ENCODE measurements around the gene NPR2. TPM values are rescaled to one million over a fixed set of nuclear protein-coding genes. Genes with fewer than 3 reads are reported as not detected.
A peak's percentile ranks its signal among the peaks of the same experiment; 100 is the strongest.

Gene NPR2
- total and polyA plus RNA-seq, 5 experiments from 2014 or later, result 0.20 to 12.7 (median 0.94) TPM

- ATAC-seq, result no peak
- Mint-ChIP-seq H3K4me3 (no peak overlapping the region), H3K9me3 (no peaks in the 10 kb centered on the region), H3K4me1 (peaks cover 0 to 24% (median 12%) of the 10 kb centered on the region in 4 donors), H3K27ac (no peak overlapping the region), H3K27me3 (no peaks in the 10 kb centered on the region), H3K36me3 (peaks cover 0 to 8% (median 0%) of the 10 kb centered on the region in 3 donors)
- DNase-seq, result no peak
- POLR2A ChIA-PET, result no interaction called here
These were observed 24.4 kb upstream of the NPR2 start for GRCh38 chr9:35766997-35767396.

- ATAC-seq (no peak), DNase-seq (no peak)
- peaks cover 0 to 22% (median 9%) of the 10 kb centered on the region in 4 donors for H3K4me1 Mint-ChIP-seq
- no peaks in the 10 kb centered on the region for H3K9me3 Mint-ChIP-seq
- POLR2A ChIA-PET, result no interaction called here
- no peak overlapping the region for H3K4me3 Mint-ChIP-seq
- H3K27me3 Mint-ChIP-seq, result no peaks in the 10 kb centered on the region
- H3K36me3 Mint-ChIP-seq, result peaks cover 0 to 8% (median 0%) of the 10 kb centered on the region in 3 donors
- no peak overlapping the region for H3K27ac Mint-ChIP-seq
These were observed 23.9 kb upstream of the NPR2 start for GRCh38 chr9:35767458-35767857.

DNA sequence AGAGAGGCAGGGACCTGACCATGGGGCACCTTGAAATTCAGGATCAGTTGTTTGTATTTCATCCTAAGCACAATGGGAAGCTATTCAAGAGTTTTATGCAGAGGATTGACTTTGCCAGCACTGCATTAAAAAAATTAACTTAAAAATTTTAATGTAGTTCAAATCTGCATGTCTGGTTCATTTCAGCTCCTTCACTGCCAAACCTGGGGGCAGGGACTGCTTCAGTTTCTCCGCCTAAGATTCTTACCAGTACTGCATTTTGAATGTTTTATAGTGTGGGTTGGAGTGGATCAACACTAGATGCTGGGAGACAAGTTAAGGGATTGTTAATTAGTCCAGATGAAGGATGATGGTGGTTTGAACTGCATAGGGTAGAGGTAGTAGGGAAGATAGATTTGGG is 21.6 kb upstream of the NPR2 start:
- Mint-ChIP-seq H3K27me3 (no peaks in the 10 kb centered on the region), H3K9me3 (no peaks in the 10 kb centered on the region), H3K4me3 (no peak overlapping the region), H3K4me1 (peaks cover 0 to 15% (median 4%) of the 10 kb centered on the region in 4 donors), H3K27ac (no peak overlapping the region), H3K36me3 (peaks cover 0 to 4% (median 0%) of the 10 kb centered on the region in 3 donors)
- no peak for DNase-seq
- POLR2A ChIA-PET, result interaction anchor here (0.6 kb wide), 1 partner anchor 1578 kb away, joined by 5 read pairs; no protein-coding TSS in a partner anchor
- no peak for ATAC-seq

- no peak overlapping the region for H3K27ac Mint-ChIP-seq
These were observed 20.3 kb upstream of the NPR2 start for GRCh38 chr9:35771075-35771433.

GRCh38 chr9:35771534-35771933 is 19.9 kb upstream of the NPR2 start:
- H3K36me3 Mint-ChIP-seq, result peaks cover 0 to 9% (median 3%) of the 10 kb centered on the region in 3 donors
- ATAC-seq, result no peak
- H3K27me3 Mint-ChIP-seq, result no peaks in the 10 kb centered on the region
- H3K4me1 Mint-ChIP-seq, result peaks cover 0 to 16% (median 8%) of the 10 kb centered on the region in 4 donors
- no peak overlapping the region for H3K4me3 Mint-ChIP-seq
- H3K27ac Mint-ChIP-seq, result no peak overlapping the region
- POLR2A ChIA-PET, result interaction anchor here (0.6 to 1.2 kb wide), 2 partner anchors 10 to 793 kb away, joined by 3 read pairs; no protein-coding TSS in a partner anchor
- DNase-seq, result no peak
- H3K9me3 Mint-ChIP-seq, result no peaks in the 10 kb centered on the region

More at GRCh38 chr9:35771075-35771433, 20.3 kb upstream of the NPR2 start:
- ATAC-seq, result no peak
- Mint-ChIP-seq H3K27me3 (no peaks in the 10 kb centered on the region), H3K4me1 (peaks cover 0 to 18% (median 9%) of the 10 kb centered on the region in 4 donors), H3K36me3 (peaks cover 0 to 10% (median 3%) of the 10 kb centered on the region in 3 donors), H3K4me3 (no peak overlapping the region), H3K9me3 (no peaks in the 10 kb centered on the region)
- DNase-seq, result no peak
- POLR2A ChIA-PET, result interaction anchor here (0.6 to 1.2 kb wide), 2 partner anchors 9 to 792 kb away, joined by 3 read pairs; no protein-coding TSS in a partner anchor

DNA sequence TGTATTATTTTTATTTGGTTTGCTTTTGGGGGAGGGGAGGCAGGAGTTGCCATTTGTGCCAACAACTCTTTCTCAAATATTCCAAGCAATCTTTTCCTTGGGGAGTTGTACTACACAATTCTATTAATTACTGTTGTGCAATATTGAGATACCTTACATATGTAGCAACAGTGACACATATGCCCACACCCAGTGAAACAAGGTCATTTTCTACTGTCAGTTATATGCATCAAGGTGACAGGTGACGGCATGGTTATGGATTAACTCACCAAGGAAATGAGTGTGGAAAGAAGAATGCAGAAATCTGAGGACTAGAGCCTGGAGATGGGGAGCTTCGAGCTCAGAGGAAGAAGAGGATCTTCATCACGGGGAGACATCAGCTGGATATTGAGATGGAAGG is 19.4 kb upstream of the NPR2 start:
- no peak overlapping the region for H3K4me3 Mint-ChIP-seq
- POLR2A ChIA-PET, result no interaction called here
- no peaks in the 10 kb centered on the region for H3K9me3 Mint-ChIP-seq
- DNase-seq, result no peak
- no peak for ATAC-seq
- no peak overlapping the region for H3K27ac Mint-ChIP-seq
- H3K36me3 Mint-ChIP-seq, result peaks cover 0 to 9% (median 3%) of the 10 kb centered on the region in 3 donors
- H3K4me1 Mint-ChIP-seq, result peaks cover 0 to 16% (median 8%) of the 10 kb centered on the region in 4 donors
- H3K27me3 Mint-ChIP-seq, result no peaks in the 10 kb centered on the region

DNA sequence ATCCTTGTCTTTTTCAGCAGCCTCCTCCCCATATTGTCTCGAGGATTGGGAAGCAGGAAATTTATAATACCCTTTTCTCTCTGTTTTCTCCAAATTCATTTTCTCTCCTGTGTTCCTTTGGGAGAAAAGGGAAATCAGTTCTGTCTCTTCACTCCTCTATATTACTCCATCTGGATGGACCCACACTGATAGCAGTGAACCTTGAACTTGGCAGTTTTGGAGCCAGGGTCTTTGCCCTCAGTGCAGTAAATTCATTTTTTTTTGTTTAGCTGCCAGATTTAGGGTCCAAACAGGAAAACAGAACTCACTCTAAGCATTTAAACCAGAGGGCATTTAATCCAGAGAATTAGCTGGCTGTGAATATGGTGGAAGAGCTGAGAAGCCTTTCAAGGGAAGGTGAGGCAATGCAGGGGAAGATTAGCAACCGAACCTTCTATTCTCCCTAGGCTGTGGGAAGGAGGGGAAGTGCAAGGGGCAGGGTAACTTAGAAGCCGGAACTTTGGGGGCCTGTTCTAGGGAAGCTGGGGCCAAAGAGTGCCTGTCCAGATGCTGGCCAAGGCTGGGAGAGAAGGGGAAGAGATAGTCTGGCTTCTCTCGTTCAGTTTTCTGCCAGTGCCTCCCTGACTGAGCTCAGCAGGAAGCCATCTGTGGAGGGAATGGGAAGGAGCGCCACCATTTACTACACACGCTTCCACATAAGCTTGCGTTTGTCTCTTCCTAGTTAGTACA is 16.3 kb upstream of the NPR2 start:
- DNase-seq (no peak), ATAC-seq (no peak)
- H3K27ac Mint-ChIP-seq, result peak overlapping the region in 6 of 10 donors; percentile 8 to 78 (median 46)
- H3K4me1 Mint-ChIP-seq, result peaks cover 0 to 15% (median 4%) of the 10 kb centered on the region in 4 donors
- no peak overlapping the region for H3K4me3 Mint-ChIP-seq
- POLR2A ChIA-PET, result interaction anchor here (0.7 to 1.0 kb wide), 2 partner anchors 12 to 158 kb away, joined by 3 read pairs; no protein-coding TSS in a partner anchor
- no peaks in the 10 kb centered on the region for H3K9me3 Mint-ChIP-seq
- peaks cover 0 to 20% (median 4%) of the 10 kb centered on the region in 3 donors for H3K36me3 Mint-ChIP-seq
- no peaks in the 10 kb centered on the region for H3K27me3 Mint-ChIP-seq

DNA sequence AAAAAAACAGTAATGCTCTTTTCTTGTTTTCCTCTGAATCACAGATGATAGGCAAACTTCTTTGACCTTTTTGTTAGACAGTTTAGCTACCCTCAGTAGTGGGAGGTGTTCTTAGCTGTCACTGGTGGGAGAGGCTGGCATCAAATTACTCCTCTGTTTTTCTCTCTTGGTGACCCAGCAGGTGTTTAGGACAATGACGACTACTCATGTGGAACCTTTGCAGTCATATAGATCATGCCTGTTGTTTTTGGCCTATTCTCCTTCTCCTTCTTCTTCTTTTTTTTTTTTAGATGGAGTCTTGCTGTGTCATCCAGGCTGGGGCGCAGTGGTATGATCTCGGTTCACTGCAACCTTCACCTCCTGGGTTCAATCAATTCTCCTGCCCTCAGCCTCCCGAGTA is 15.4 kb upstream of the NPR2 start:
- Mint-ChIP-seq H3K27me3 (no peaks in the 10 kb centered on the region), H3K4me1 (peaks cover 0 to 15% (median 7%) of the 10 kb centered on the region in 4 donors), H3K27ac (peak overlapping the region in 6 of 10 donors; percentile 3 to 41 (median 20))

GRCh38 chr9:35778496-35778895 is 12.9 kb upstream of the NPR2 start:
- H3K4me1 Mint-ChIP-seq, result peaks cover 0 to 15% (median 8%) of the 10 kb centered on the region in 4 donors
- no peak for ATAC-seq
- no peak overlapping the region for H3K4me3 Mint-ChIP-seq
- POLR2A ChIA-PET, result no interaction called here
- H3K27me3 Mint-ChIP-seq, result no peaks in the 10 kb centered on the region
- DNase-seq, result no peak
- peak overlapping the region in 1 of 10 donors; percentile 6 for H3K27ac Mint-ChIP-seq
- peaks cover 4 to 28% (median 18%) of the 10 kb centered on the region in 3 donors for H3K36me3 Mint-ChIP-seq
- no peaks in the 10 kb centered on the region for H3K9me3 Mint-ChIP-seq

More for the DNA sequence above, 15.4 kb upstream of the NPR2 start:
- ATAC-seq, result no peak
- H3K9me3 Mint-ChIP-seq, result no peaks in the 10 kb centered on the region
- DNase-seq, result no peak
- H3K36me3 Mint-ChIP-seq, result peaks cover 0 to 24% (median 12%) of the 10 kb centered on the region in 3 donors
- H3K4me3 Mint-ChIP-seq, result no peak overlapping the region
- POLR2A ChIA-PET, result interaction anchor here (0.7 to 1.0 kb wide), 2 partner anchors 13 to 159 kb away, joined by 3 read pairs; no protein-coding TSS in a partner anchor

DNA sequence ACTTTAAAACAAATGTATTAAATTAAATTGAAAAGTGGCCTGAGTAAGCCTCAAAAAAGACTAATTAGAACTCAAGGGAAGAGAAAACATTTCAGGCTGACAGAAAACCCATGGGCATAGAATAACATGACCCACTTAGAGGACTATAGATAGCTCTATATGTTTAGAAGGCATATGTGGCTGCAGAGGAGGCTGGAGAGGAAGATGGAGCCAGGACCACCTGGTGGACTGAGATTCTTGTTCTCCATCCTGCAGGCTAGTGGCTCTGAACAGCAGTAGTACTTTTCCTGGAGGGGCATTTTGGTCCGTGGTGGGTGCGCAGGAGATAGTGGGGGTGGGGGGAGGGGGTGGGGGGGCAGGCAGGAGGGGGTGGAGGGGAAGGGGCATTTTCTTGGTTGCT is 10.3 kb upstream of the NPR2 start:
- no peak for DNase-seq
- no peak overlapping the region for H3K4me3 Mint-ChIP-seq
- no peaks in the 10 kb centered on the region for H3K9me3 Mint-ChIP-seq

DNA sequence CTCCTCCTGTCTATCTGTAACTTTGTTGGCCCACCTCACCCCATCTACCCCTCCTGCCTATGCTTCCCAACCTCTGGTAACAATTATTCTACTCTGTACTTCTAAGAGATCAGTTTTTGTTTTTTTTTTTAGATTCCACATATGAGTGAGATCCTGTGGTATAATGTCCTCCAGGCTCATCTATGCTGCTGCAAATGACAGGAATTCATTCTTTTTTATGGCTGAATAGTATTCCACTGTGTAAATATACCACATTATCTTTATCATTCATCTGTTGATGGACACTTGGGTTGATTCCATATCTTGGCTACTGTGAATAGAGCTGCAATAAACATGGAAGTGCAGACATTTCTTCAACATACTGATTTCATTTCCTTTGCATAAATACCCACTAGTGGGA is 8.0 kb upstream of the NPR2 start:
- peaks cover 9 to 46% (median 22%) of the 10 kb centered on the region in 3 donors for H3K36me3 Mint-ChIP-seq
- peaks cover 0 to 7% (median 3%) of the 10 kb centered on the region in 4 donors for H3K4me1 Mint-ChIP-seq
- H3K9me3 Mint-ChIP-seq, result no peaks in the 10 kb centered on the region
- DNase-seq (no peak), ATAC-seq (no peak)
- POLR2A ChIA-PET, result no interaction called here
- H3K27ac Mint-ChIP-seq, result peak overlapping the region in 2 of 10 donors; percentile 31 to 32
- H3K4me3 Mint-ChIP-seq, result no peak overlapping the region
- no peaks in the 10 kb centered on the region for H3K27me3 Mint-ChIP-seq

More for the DNA sequence above, 10.3 kb upstream of the NPR2 start:
- H3K4me1 Mint-ChIP-seq, result peaks cover 0 to 9% (median 4%) of the 10 kb centered on the region in 4 donors
- peak overlapping the region in 4 of 10 donors; percentile 17 to 67 (median 35) for H3K27ac Mint-ChIP-seq
- no peak for ATAC-seq
- POLR2A ChIA-PET, result interaction anchor here (0.7 kb wide), 1 partner anchor 11 kb away, joined by 8 read pairs; no protein-coding TSS in a partner anchor
- H3K27me3 Mint-ChIP-seq, result no peaks in the 10 kb centered on the region
- peaks cover 9 to 38% (median 22%) of the 10 kb centered on the region in 3 donors for H3K36me3 Mint-ChIP-seq

GRCh38 chr9:35789541-35789940 is 1.9 kb upstream of the NPR2 start:
- H3K9me3 Mint-ChIP-seq, result no peaks in the 10 kb centered on the region
- no peak overlapping the region for H3K4me3 Mint-ChIP-seq
- DNase-seq (no peak), ATAC-seq (no peak)
- peaks cover 8 to 13% (median 10%) of the 10 kb centered on the region in 4 donors for H3K4me1 Mint-ChIP-seq
- peaks cover 0 to 36% (median 5%) of the 10 kb centered on the region in 3 donors for H3K36me3 Mint-ChIP-seq
- H3K27me3 Mint-ChIP-seq, result peaks cover 0 to 2% (median 0%) of the 10 kb centered on the region in 5 donors
- POLR2A ChIA-PET, result no interaction called here
- no peak overlapping the region for H3K27ac Mint-ChIP-seq

DNA sequence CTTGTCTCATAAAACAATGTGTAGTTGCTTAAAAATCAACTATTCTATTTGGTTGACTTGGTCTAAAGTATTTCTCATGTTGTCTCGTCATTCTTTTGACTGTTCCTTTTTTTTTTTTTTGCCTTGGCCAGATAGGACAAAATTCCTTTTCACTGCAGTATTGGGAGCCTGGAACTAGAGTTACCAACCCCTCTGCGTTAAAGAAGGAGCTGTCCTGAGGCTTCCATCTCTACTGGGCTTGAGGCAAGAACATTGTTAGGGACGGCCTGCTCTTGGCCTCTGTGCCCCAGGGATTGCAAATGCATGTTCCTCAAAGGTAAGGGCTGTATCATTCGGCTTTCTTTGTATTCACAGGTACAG is 1.4 kb upstream of the NPR2 start:
- Mint-ChIP-seq H3K9me3 (no peaks in the 10 kb centered on the region), H3K27ac (peak overlapping the region in 3 of 10 donors; percentile 19 to 41 (median 36)), H3K4me3 (no peak overlapping the region), H3K4me1 (peaks cover 10 to 13% (median 11%) of the 10 kb centered on the region in 4 donors), H3K27me3 (peaks cover 0 to 2% (median 0%) of the 10 kb centered on the region in 5 donors), H3K36me3 (peaks cover 0 to 36% (median 5%) of the 10 kb centered on the region in 3 donors)
- no peak for ATAC-seq
- no peak for DNase-seq
- POLR2A ChIA-PET, result interaction anchor here (0.6 to 1.0 kb wide), 3 partner anchors 22 to 92 kb away, joined by 3 to 4 read pairs (median 3); partner anchors contain the start of gene SPAG8

All from naive thymus-derived CD8-positive, alpha-beta T cell (primary cell).